ENCODE results near the gene CPS1.

CPS1 gene

DNA sequence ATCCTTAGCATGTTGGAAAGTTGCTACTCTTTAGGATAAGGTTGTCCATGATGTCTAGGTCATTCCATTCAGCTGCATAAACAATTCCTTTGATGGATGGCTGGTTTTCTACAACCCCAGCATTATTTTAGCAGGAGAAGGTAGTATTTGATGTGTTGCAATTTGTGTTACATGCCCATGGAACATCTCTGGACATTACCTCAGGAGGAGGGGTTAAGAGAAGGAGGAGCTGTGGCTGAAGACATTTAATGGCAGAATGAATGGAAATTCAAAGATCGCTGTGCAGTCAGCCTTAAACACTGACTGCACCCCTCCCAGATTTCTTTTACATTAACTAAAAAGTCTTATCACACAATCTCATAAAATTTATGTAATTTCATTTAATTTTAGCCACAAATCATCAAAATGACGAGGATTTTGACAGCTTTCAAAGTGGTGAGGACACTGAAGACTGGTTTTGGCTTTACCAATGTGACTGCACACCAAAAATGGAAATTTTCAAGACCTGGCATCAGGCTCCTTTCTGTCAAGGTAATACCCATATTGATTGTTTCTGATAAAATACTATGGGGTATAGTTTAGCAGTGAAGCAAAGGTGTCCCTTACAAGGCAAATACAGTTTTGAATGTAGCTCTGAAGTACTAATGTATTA, at the start of gene CPS1:
Gene CPS1, plus strand, starts transcription at position 271 of the 652 bp plus-strand sequence. Its CDS starts 135 bp downstream, at position 406.
- DNase-seq (ENCODE audit: low spot score): no peak

DNA sequence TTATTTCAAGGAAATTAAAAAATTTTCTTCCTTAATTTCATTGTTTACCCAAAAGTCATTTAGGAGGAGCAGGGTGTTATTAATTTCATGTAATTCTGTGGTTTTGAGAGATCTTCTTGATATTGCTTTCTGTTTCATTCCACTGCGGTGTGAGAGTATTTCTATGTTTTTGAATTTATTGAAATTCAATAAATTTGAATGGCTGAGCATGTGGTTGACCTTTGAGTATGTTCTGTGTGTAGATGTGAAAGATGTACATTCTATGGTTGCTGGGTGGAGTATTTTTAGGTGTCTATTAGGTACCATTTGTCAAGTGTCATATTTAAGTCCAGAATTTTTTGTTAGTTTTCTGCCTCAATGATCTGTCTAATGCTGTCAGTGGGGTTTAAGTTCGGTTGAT, 40.5 kb upstream of the CPS1 start:
- DNase-seq (ENCODE audit: low spot score): no peak

DNA sequence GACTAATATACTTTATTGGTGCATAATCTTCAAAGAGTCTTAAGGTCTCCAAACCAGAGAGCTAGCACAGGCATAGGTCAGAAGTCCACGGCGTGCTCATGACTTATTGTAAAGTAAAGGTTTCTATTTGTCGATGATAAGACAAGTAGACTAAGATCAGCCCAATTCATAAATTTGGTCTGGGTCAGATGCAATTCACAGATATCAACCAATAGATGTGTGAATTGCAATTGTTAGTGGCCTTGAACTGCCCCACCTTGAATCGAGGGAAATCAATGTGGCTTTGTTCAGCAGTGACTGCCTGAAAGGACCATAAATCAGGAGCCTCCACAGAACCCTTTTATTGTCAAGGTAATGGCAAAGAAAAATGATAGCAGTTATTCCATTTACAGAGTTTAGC, 39.1 kb upstream of the CPS1 start:
- DNase-seq (ENCODE audit: low spot score): no peak

DNA sequence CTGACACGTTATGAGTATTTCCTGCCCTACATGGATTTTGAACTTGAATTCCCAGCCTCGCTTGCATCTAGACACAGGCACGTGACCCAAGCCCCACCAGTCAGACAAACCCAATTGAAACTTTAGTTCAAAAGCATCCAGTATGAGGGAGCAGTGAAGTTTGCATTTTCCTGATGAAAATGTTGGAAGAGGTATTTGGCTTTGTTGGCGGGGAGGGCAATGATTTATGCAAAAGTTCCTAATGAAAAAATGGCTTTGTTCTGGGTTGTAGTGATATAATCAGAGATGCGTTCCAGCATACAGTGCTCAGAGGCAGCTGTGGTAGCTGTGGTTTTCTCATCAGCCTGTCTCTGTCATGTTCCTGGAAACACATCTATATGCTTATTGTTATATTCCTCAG, 36.8 kb upstream of the CPS1 start:
- peak; percentile 67 for DNase-seq (ENCODE audit: low spot score)

DNA sequence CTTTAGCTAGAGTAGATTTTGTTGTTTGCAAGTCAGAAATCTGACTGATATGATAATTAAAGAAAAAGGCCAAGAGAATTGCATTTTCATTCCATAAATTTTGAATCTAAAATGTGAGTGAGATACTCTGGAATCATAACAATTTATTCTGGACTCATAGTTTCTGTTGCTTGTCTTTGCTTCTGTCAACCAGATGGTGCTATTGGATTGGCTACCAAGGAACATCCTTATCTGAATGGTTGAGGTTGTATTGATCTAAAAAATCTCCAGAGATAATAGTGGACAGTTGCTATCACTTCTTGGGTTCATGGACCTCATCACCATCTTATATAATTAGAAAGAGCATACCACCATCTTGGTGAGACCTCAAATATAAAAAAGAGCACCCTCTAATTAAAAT, 34.0 kb upstream of the CPS1 start:
- DNase-seq (ENCODE audit: low spot score): no peak

DNA sequence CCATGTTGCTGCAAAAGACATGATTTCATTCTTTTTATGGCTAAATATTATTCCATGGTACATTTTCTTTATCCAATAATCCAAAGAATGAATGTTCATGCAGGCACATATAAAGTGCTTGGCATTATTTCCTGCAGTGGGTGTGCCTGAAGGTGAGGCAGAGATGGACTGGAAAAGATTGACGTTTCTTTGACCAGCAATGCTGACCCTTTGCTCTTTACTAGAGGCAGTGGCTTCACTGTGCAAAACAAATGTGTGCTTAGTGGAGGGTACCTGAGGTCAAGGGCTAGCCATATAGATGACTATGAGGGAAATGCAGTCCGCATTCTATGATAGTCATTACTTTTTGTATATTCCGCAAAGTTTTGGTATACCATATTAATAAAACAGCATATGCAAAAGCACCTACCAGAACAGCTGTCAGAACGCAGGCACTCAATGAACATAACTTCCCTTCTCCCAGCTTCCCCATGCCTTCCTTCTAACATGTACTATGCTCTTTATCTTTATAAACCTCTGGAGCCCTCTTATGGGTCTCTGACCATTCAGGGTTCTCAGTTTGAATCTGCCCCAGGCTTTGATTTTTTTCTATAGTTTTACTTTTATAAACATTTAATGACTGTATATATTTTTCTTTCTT, 32.6 kb upstream of the CPS1 start:
- DNase-seq (ENCODE audit: low spot score): no peak

DNA sequence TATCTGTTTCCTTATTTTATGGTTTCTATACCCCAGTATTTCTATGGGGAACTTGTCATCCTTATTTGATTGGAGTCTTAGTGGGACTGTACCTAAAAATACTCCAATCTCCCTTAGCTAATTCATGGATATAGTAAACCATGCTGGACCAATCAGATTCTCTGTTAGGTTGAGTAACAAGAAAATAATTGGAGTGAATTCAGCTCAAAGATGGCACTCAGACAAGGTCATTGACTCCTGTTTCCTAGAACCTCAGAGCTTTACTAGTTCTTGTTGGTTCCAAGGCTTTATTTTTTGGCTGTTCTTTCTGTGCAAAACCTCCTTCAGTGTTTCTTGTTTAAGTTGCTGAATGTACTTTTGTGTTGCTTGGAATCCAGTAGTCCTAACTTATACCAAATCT, 31.9 kb upstream of the CPS1 start:
- DNase-seq (ENCODE audit: low spot score): no peak

DNA sequence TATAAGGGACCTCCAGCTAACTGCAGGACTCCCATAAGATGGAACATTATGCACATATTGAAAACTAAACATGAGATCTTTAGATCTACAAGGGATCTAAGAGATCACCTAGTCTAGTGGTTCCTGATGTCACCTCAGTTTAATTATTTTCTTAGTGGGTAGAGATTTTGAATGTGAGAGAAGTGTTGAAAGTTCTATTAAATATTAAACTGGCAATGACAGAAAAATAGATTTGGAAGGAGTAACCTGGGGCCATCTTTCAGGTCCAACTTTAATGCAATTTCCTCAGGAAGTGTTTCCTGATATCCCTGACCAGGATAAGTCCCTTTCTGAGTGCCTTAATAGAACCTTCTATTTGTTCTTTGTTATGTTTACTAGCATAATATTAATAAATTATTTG, 29.1 kb upstream of the CPS1 start:
- no peak for DNase-seq (ENCODE audit: low spot score)

DNA sequence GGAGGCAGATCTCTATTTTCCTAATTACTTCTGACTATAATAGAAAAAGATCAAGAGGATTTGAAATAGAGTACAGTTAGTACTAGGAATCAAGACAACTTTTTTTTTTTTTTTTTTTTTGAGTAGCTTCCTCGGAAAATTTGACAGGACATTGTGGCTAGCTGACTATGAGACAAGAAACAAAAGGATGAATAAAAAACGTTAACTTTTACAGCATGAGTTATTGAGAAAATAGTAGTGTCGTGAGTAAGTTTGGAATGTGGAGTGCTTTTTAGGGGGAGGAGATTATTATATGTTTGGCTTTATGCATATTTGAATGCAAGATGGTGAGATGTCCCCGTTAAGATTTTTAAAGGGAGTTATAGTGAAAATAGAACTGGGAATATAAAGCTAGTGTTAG, 27.7 kb upstream of the CPS1 start:
- no peak for DNase-seq (ENCODE audit: low spot score)

DNA sequence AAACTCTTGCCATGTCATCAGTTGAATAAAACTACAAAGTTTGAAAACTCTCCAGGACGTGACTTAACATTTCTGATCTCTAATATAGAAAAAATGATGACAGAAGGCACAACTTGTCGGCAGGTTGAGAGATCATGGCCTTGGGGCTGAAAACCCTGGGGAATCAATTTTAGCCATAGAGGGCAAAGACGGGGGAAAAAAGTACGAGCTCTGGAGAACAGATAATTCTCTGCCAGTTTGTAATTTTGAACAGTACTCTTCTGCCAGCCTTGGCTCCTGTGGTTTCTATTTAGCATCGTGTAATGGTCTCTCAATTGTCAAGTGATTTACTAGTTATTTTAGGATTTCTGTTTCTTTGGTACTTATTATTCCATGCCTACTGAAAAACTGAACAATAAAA, 25.3 kb upstream of the CPS1 start:
- DNase-seq (ENCODE audit: low spot score): no peak

DNA sequence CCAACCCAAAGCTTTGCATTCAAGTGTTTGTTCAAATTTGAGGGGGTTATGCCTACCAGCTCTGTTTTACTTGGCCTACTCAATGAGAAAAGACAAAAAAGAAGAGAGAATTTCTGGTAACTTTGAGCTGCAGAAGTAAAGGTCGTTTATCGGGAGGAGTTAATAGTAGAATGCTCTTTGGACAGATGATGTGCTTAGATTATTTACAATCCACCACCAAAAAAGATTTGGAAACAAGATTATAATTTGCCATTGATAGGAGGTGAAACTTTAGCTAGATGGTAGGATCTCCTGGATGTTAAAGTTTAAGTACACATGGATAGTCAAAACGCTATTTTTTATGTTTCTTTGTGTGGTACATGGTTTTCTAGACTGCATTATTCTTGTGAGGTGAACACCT, 24.9 kb upstream of the CPS1 start:
- no peak for DNase-seq (ENCODE audit: low spot score)

DNA sequence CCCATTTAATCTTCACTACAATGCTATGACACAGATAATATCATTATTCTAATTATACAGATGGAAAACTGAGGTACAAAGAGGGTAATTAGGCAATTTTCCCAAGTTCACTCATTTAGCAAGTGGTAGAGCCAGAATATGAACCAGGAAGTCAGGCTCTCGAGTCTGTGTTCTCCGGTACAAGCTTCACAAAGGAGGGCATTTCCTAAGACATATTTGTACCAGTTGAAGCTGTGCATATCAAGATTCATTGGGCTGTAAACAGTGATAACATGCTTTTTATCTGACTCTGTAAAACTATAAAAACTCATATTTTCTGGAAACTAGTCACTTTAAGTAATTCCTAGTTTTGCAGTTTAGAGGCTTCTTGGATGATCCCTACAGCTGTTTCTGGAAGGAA, 23.0 kb upstream of the CPS1 start:
- DNase-seq (ENCODE audit: low spot score): no peak

DNA sequence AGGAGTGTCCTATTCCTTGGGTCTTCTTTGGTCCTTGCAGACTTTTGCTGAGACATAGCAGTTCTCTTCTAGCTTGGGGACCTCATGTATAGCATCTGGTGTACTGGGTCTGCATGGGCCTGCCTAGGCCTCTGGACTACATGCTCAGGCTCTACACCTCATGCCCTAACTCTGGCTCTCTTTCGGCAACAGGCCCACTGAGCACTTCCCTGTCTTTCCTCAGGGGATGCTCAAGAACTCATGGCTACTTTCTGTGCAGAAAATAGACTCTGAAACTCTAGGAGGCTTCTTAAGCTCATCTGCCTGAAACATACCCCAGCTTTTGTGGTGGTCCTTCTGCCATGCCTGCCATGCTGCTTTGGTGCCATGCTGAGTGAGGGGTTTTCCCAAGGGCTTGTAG, 21.5 kb upstream of the CPS1 start:
- no peak for DNase-seq (ENCODE audit: low spot score)

DNA sequence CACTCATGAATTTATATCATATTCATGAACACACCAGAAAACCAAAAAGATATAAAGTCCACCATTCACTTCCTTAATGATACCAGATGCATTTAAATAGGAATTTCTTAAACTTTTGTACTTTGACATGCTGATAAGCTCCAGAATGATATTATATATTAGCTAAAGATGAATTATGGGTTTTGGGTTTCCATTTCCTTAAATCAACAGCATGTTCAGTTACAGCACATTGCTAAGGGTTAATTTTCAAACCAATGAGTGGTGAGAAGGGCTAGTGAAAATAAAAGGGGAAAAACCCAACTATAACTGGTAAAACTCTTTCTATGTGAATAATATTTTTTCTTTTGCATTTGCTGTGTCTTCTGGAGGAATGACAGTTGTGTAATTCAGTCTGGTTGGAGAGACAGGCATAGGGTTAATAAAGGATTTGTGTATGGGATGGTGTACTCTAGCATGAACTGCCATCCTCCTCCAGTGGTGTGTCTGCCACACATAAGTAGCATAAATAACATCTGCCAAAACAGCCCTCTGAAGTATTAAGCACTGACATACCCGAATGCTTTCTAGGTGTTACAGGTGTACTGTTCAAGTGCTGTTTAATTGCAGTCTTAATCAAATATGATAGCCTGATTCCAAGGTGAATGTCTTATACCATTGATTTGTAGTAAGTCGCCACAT, 19.3 kb upstream of the CPS1 start:
- DNase-seq (ENCODE audit: low spot score): no peak

DNA sequence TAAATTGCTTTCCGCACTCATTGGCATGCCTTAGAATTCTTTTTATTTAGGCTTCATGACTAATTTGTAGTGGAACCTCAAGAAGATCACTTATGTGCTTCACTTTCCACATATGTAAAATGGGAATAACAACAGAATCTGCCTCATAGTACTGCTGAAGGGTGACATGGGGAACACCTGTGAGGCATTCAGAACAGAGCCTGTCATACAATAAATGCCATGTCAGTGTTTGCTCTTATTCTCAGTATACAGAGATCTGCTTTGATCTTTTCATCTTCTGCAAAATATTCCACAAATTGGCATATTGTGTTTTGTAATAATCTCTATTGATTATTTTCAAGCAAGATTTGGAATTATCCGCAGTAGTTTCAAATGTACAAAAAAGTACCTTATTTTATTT, 17.4 kb upstream of the CPS1 start:
- DNase-seq (ENCODE audit: low spot score): no peak

DNA sequence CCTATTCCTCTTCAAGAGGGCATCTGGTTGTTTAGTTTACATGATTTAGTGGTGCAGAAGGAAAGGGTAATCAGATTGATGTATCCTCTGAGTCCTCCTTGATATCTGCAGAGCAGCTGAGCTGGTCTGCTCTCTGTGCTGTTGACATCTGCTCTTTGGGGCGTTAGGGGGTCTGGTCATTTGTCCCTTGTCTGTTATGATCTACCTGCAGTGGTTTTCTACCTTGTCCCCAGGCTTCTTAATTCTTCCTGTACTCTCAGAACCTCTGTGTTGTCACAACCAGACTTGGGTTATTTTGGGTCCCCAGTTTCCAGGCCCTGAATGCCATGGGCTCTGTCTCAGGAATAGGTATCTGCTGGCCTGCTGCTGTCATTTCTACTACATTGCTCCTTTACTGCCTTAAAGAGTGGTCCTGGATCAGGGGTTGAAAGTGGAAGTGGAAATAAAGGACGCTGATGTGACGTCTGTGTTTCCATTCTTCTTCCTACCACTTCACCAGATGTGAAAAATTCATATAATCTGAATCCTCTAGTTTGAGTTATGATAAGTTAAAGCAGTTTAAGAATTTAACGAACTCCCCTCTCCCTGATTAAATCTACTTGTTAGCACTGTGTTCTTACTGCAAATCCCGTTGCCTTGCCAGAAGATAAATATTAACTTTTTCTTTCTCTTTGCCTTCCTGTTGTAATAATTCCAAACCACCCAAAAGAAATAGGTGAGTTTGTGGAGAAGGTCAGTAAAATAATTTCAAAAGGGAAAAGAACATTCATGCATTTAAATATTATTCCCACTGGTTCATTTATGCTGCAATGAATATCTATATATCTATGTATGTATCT, 16.6 kb upstream of the CPS1 start:
- DNase-seq (ENCODE audit: low spot score): no peak

DNA sequence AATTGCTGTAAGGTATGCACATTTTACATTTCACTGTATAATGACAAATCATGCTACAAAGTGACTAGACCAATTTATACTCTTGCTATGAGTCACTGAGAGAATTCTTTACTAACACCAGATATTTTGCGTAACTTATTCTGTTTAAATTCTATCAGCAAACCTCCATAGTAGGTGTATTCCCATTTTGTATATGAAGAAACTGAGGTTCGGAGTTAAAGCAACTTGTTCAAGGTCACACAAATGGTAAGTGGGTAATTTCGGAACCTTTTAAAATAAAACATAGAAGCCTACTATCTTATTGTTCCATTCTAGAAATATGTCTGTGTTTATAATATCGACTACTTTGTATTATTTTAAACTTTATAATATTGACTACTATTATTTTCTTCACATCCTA, 15.9 kb upstream of the CPS1 start:
- no peak for DNase-seq (ENCODE audit: low spot score)

DNA sequence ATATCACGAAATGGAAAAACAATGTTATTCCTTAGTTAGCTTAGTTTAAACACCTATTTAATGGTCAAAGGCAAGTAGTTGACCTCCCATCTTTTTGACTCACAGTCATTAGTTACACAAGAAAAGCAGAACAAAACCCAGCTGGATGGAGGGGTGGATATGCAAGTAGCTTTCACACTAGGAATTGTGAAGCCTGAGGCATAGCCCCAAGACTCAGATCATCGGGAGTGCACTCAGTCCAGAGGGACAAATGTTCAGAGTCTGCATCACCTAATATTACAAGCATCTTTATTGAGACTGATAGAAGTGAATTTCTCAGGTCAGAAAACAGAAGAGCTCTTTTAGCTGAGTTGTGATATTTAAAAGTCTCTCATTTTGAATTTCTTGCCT, 15.5 kb upstream of the CPS1 start:
- no peak for DNase-seq (ENCODE audit: low spot score)

DNA sequence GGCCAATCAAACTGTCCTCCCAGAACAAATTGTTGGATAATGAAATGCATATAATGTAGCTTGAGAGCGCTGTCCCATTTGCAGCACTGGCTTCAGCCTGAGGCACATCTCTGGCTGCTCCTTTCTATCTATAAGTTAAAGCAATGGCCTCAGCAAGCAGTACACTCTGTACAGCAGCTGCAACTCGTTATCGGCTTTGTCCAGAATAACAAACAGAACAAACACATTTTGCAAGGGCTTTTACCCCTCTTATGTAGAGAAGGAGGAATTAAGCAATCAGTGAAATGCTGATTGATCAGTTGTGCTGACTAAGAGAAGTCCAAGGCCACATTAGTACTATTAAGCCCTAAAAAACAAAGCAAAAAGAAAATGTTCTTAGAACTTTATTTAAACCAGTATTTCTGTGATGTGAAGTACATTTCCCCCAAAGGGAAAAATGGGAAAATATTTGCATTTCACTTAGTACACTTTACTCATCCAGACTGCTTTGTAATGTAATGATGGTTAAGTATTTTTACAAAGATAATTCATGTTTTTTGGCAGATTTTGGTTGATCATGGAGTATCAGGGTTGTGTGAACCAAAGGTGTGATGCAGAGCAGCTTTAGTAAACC, 15.0 kb upstream of the CPS1 start:
- DNase-seq (ENCODE audit: low spot score): no peak

DNA sequence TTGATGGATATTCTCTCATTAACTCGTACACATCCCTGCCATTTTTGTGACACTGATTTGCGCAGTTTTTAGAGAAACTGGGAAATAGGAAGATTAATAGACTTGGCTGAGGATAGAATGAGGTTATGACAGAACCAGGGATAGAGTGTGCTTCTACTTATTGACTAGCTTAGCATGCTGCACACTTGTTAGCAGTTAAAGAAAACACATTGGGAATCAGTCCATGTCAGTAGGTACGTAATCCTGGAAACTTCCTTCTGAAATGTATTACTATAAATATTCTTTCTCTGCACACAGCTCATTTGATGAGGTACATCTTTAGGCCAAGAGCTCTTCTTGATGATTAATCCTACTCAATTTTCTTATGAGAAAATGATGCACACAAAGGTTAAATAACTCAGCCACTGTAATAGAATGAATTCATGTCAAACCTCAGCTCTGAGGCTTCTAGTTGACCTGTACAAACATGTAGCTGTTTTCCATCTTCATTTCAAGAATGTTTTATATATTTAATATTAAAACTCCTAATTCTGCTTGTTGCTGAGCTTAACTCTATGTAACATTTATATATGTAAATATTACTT, 12.3 kb upstream of the CPS1 start:
- DNase-seq (ENCODE audit: low spot score): no peak

DNA sequence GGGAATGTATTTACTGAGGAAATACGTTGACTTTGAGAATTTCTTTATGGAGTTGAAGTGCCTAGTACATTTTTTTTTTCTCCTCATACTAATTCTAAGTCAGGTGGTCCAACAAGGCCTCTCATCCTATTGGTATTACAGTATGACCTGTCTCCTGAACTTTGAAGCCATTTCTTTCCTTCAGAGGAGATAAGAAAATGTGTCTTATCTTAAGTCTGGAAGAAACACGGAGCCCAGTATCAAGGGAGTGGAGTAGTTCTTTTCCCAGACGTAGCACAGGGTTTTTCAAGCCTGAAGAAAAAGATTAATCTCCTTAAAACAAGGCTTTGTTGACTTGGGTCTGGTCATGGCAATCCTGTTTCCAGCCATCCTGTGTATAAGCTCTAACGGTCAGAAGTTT, 11.6 kb upstream of the CPS1 start:
- no peak for DNase-seq (ENCODE audit: low spot score)

Measured in putamen (tissue), 1 donor.